ENCODE results near the gene SMIM1.
"Not testable (repeated sequence)": the region's sequence is repeated elsewhere in the genome, so short reads cannot be mapped to it uniquely, and the experiment has no call there.

The SMIM1 gene

GRCh38 chr1:3738943-3739342 is 33.6 kb upstream of the SMIM1 start:
- no peak for DNase-seq

GRCh38 chr1:3740042-3740441 is 32.5 kb upstream of the SMIM1 start:
- no peak for DNase-seq

GRCh38 chr1:3740752-3741151 is 31.8 kb upstream of the SMIM1 start:
- no peak for DNase-seq

- no peak for DNase-seq
Measured at GRCh38 chr1:3741566-3742438, 30.7 kb upstream of the SMIM1 start.

GRCh38 chr1:3742439-3743298 is 29.9 kb upstream of the SMIM1 start:
- no peak for DNase-seq

GRCh38 chr1:3743421-3743820 is 29.1 kb upstream of the SMIM1 start:
- no peak for DNase-seq

- DNase-seq, result no peak
Measured at GRCh38 chr1:3743826-3744225, 28.7 kb upstream of the SMIM1 start.

GRCh38 chr1:3744646-3745045 is 27.9 kb upstream of the SMIM1 start:
- DNase-seq, result no peak

GRCh38 chr1:3745071-3745470 is 27.5 kb upstream of the SMIM1 start:
- no peak for DNase-seq

- DNase-seq, result no peak
Measured at GRCh38 chr1:3745590-3746381, 26.8 kb upstream of the SMIM1 start.

GRCh38 chr1:3746389-3746829 is 26.1 kb upstream of the SMIM1 start:
- DNase-seq, result no peak

- peak; percentile 57 for DNase-seq
Measured at GRCh38 chr1:3746830-3747521, 25.6 kb upstream of the SMIM1 start.

- no peak for DNase-seq
Measured at GRCh38 chr1:3747522-3747848, 25.1 kb upstream of the SMIM1 start.

- DNase-seq, result no peak
Measured at GRCh38 chr1:3747903-3748302, 24.6 kb upstream of the SMIM1 start.

- not testable (repeated sequence) for DNase-seq
Measured at GRCh38 chr1:3748316-3748900, 24.1 kb upstream of the SMIM1 start.

GRCh38 chr1:3749512-3749911 is 23.0 kb upstream of the SMIM1 start:
- DNase-seq, result no peak

GRCh38 chr1:3750741-3751140 is 21.8 kb upstream of the SMIM1 start:
- DNase-seq, result no peak

GRCh38 chr1:3752400-3752945 is 20.1 kb upstream of the SMIM1 start, which contains the start of gene CCDC27:
CCDC27 (plus strand) TSS chr1:3752450; CDS start chr1:3752482, 32 bp downstream.
- DNase-seq, result no peak

GRCh38 chr1:3753656-3754454 is 18.7 kb upstream of the SMIM1 start:
- DNase-seq, result no peak

- no peak for DNase-seq
Measured at GRCh38 chr1:3756394-3756793, 16.2 kb upstream of the SMIM1 start.

GRCh38 chr1:3759164-3759563 is 13.4 kb upstream of the SMIM1 start:
- DNase-seq, result no peak
